Posterior vena cava (tissue), 2 donors: ENCODE data around the gene UBA7. TPM values are rescaled to one million over a fixed set of nuclear protein-coding genes. Genes with fewer than 3 reads are reported as not detected.

Experiments
- DNase-seq: peaks from one replicate; pipeline ENCODE4 v3.0.0-alpha.2; 2020; ENCODE audit warnings: low spot score
- intact Hi-C, 2 donors: fragments of 100-400 bp; cut with DNase I; formaldehyde crosslinking; loops; one replicate each; pipeline versions ENCODE4 v1.14.1 to v1.14.2; 2022 to 2023
- total RNA-seq, 2 donors: library from RNA; stranded (reverse); fragmentation: NEBNext Ultra II Directional; extraction: Animal tissue kit (Norgen Biotek cat#: 25700); gene quantifications; one replicate each; pipeline ENCODE4 v1.2.1, GENCODE V29; 2021
- donor health status: DM: yes; HTN: yes; CAD: no.
- donor health status: DM: yes; HTN: yes; CAD: no.

Gene UBA7
- total RNA-seq, 2 donors from 2014 or later, result 32.1 to 56.9 TPM

DNA sequence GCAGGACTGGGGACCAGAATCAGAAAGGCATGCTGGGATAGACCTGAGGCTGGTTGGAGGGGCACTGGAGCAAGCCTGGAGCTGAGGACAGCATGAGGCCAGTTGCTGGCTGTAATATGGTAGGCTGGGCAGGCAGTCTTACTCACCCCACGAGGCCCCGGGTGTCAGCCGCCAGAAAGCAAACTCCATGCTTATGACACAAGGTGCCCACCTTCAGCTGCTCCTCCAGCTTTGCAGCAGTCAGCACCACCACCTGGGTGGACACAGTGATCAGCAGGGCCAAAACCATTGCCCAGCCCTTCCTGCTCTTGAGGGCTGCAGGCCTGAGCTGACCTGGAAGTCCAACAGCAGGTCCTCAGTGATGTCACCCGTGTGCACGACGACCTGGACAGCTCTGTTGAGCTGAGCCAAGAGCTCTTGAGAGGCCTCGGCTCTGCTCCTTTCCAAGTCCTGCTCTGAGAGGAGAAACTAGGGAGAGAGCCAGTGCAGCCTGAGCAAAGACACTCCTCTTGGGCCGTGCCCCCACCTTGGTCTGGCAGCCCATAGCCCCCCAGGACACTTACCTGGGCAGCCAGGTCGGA, 747 bp downstream of the UBA7 start:
- DNase-seq, result no peak
- intact Hi-C loops, result loop anchor here in 1 of 2 donors (10.0 kb wide), 1 partner anchor 1918 kb away; no protein-coding TSS in a partner anchor

DNA sequence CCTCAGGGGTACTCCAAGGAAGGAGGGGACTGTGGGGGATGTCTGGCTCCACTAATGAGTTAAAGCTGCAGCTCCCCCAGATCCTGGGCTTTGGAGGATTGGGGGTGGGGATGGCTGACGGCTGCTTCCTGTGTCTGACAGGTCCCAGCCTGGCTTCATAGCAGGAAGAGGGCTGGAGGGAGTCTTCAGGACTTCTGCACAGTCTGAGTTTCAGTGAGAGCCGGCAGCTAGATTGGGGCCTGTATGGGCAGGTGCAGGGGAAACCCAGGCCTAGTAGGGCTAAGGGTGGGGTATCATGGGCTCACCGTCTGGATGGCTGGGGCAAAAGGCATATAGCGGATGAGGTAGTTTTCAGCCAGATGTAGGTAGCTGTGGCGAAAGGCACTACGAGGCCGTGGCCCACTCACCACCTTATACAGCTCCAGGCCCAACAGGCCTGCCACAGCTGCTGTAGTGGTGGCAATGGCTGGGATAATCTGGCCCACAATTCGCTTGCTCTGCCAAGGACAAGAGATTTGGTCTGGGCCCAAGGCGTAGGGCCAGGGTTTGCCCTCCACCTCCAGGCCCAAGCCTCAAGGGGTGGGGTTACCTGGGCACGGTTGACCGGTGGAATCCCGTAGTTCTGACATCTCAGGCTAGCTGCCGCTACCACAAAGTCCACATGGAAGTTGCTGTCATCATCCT, 6.2 kb downstream of the UBA7 start:
- DNase-seq, result no peak
- intact Hi-C loops, result loop anchor here in 1 of 2 donors (2.0 kb wide), 1 partner anchor 31 kb away; no protein-coding TSS in a partner anchor

DNA sequence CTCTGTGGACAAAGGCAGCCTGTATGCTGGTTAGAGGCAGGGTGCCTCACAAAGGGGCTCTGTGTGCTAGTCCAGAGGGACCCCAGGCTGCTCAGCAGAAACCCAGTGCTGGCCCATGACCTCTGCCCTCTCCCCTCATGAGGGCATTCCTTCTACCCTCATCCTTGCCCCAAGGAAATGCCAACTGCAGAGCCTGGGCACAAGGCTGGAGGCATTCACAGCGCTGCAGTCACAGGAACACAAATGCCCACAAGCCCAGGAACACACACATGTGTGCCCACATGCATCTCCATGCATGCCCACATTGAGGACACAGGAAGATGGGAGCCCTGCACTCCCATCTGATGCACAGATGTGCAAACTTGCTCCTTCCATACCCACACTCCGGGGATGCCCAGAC, 6.9 kb downstream of the UBA7 start:
- intact Hi-C loops, result loop anchor here in 1 of 2 donors (2.0 kb wide), 1 partner anchor 32 kb away; no protein-coding TSS in a partner anchor

DNA sequence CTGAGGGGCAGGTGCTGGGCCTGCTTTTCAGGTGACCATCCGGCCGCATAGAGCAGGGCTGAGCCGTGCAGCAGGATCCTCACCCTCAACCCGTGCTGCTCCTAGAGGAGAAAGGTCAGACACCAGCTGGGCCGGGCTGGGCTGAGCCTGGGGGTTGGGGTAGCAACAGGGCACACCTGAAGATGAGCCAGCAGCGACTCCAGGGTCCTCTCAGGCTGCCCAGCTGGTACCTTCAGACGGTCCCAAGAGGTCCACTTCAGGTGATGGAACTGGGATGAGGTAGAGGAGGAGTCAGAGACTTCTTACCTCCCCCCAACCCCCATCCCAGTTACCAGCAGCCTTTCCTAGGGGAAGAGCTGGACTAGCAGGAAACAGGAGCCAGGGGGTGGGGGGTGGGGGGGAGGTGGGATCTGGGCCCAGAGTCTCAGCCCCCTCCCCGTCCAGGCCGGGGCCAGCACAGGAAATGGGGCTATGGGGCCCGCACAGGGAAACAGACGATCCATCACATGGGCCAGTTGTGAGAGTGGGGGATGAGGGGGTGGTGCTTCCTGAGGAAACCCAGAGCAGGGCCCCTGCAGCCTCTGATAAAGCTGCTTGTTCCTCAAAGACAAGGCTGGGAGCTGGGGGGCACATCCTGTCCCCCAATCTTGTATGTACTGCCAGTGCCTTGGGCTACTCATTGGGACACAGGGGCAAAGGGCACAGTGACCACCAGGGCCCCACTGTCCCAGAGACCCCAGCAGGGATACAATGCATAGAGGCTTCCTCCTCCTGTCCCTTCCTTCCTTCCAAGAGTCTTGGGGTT, 7.7 kb downstream of the UBA7 start:
- DNase-seq, result no peak
- intact Hi-C loops, result loop anchor here (2.0 kb wide), 2 partner anchors 33 to 35 kb away; no protein-coding TSS in a partner anchor

More for the DNA sequence above, 6.9 kb downstream of the UBA7 start:
- no peak for DNase-seq

DNA sequence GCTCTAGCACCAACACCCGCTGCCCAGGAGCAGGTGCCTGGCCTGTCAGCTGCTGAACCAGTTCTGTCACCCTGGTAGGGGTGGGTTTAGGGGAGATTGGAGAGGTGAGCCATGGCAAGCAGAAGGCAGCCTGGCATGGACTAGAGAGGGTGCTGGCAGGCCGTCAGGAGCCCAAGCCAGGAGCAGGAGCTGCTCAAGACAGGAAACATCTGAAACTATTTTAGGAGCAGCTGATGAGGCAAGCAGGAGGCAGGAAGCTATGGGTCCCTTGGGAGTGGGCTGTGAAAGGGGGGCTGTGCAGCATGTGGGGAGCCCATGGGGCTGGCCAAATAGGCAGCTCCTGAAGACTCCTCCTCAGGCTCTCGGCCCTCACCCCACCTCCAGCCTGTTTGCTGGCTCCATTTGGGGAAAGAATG, 8.4 kb downstream of the UBA7 start:
- intact Hi-C loops, result loop anchor here in 1 of 2 donors (2.0 kb wide), 1 partner anchor 35 kb away; no protein-coding TSS in a partner anchor
- peak; percentile 90 for DNase-seq

DNA sequence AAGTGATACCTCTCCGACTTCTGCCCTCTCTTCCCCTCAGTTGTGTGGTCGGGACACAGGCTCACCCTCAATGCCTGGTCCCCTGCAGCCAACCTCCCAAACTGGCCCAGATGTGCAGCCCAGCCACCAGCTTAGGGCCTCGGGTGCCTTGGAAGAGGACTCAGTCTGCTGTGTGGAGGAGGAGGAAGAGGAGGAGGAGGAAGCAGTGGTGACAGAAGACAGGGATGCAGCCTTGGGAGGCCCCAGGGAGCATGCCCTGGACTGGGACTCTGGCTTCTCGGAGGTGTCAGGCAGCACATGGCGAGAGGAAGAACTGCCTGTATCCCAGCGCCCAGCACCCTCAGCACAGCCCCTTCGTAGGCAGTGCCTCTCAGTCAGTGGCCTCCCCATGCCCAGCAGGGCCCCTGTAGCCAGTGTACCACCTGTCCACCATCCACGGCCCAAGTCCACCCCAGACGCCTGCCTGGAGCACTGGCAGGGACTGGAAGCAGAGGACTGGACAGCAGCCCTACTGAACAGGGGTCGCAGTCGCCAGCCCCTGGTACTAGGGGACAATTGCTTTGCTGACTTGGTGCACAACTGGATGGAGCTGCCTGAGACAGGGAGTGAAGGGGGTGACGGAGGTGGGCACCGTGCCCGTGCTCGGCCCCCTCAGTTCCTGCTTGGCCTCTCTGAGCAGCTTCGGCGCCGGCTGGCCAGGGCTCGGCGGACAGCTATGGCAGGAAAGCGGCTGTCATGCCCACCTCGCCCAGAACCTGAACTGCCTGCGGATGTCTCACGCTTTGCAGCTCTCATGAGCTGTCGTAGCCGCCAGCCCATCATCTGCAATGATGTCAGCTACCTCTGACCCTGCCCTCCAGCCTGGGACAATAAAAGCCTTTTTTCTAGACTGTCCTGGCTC, 9.4 kb downstream of the UBA7 start:
- no peak for DNase-seq
- intact Hi-C loops, result loop anchor here in 1 of 2 donors (2.0 to 5.0 kb wide), 2 partner anchors 36 to 103 kb away; no protein-coding TSS in a partner anchor

DNA sequence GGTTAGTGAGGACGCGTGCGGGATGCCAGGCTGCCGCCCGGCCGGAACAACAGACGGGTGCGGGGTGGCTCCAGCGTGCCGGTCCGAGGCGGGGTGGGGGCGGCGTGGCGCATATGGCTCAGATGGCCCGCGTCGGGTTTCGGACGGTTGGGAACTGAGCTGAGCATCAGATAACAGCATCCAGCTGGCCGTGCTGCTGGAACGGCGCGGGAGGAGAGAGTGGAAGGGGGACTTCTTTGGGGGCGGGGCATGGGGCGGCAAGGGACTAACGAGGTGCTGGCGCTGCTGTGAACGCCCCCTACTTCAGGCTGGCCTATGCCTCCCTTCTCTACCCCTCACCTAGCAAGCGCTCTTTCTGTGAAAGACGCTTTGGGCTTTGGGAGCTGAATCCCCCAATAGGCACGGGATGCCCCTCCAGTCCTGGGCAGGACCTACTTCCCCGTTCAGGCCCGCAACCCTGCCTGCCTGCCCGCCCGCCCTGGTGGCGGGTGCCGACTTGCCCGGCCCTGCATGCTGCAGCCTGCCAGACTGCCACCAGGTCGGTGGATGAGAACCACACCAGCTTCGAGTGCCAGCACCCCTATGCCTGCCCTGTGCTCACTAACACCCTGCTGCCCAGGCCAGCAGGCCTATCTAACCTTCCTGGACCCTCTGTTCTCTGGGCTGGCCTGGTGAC, 10.2 kb downstream of the UBA7 start:
- intact Hi-C loops, result loop anchor here in 1 of 2 donors (2.0 to 5.0 kb wide), 2 partner anchors 37 to 104 kb away; no protein-coding TSS in a partner anchor
- DNase-seq, result no peak

DNA sequence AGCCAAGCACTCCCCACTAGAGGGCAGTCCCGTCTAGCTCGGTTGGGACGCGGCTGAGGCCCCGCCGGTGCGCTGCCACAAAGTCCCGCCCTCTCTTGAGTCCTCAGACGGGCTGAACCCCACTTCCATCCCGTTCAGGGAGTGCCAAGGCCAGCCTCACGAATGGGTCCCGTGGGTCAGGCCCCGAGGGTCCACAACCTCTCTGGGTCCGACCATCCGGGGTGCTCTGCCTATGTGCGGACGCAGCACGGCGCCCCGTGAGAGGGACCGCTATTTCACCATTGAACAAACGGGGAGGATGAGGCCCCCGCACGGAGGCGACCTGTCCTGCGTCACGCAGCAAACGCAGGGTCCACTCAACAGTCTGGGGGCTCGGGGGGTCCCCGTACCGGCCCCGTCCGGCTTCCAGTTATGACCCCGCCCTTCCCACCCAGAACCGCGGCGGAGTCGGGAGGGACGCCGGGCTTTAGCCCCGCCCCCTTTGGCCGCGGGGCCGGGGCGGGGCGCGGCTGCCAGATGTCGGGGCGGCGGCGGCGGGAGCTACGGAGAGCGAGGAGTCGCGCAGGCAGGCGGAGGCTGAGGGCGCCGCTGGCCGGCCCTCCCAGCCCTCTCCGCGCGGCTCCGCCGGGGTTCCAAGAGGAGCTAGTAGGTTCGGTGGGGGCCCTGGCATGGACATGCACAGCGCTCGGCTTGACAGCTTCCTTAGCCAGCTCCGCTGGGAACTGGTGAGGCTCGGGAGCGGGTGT, 10.9 kb downstream of the UBA7 start, which contains the start of gene INKA1:
TSS of gene INKA1 (plus strand) at position 543 of the 746 bp plus-strand sequence. CDS start at position 675, 132 bp downstream.
- intact Hi-C loops, result loop anchor here in 1 of 2 donors (5.0 kb wide), 1 partner anchor 104 kb away; no protein-coding TSS in a partner anchor
- DNase-seq, result peak; percentile 96

DNA sequence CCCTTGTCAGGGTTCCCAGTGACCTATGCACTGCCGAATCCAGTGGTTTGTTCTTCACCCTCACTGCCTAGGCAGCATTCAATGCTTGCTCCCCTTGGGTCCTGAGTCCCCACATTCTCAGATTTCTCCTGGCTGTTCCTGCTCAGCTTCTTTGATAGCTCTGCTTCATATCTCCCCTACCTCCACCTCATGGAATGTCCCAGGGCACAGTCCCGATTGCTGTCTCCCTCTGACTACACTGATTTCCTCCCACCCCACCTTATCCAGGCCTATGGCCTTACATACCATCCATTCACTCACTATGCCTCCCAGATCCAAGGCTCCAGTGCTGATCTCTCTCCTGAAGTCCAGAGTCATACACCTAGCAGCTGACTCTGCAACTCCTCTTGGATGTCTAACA, 12.6 kb downstream of the UBA7 start:
- DNase-seq, result no peak
- intact Hi-C loops, result loop anchor here in 1 of 2 donors (5.0 kb wide), 1 partner anchor 106 kb away; no protein-coding TSS in a partner anchor

DNA sequence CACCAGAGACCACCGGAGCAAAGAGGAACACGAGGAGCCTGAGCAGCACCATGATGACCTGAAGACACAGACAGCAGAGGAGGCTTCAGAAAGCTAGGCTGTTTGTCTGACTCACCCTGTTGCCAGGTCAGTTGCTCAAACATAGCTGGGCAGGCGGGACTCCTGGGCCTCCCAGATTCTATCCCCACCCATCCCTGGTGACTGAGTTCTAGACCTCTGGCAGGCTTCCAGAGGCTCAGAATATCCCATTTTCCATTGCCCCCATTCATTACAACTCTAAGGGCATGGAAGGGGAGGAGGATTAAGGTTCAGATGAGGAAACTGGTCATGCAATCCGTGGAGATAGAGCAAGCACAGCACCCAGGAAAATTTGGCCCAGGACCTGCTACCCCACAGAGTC, 14.0 kb downstream of the UBA7 start, which contains the start of gene CDHR4:
TSS of gene CDHR4 (minus strand) at position 113 of the 400 bp plus-strand sequence. CDS start at position 52, 61 bp downstream.
- intact Hi-C loops, result loop anchor here in 1 of 2 donors (5.0 kb wide), 1 partner anchor 108 kb away; no protein-coding TSS in a partner anchor
- DNase-seq, result peak; percentile 87

DNA sequence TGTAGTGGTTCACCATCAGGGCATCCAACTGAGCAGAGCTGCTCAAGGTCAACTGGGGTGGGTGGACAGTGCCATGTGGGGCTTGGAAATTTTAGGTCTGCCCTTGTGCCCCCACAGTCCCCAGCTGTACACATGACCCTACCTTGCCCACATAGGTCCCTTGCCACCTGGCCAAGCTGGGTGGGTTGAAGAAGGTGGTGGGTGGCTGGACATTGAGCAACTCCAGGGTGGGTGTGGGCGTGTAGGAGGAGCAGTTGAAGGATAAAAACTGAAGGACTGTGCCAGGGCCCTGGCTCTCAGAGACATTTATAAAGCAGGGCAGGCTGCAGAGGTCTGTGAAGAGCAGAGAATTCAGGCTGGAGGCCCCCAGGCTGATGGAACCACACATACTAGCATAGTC, 14.6 kb downstream of the UBA7 start:
- DNase-seq, result no peak
- intact Hi-C loops, result no loop called here

DNA sequence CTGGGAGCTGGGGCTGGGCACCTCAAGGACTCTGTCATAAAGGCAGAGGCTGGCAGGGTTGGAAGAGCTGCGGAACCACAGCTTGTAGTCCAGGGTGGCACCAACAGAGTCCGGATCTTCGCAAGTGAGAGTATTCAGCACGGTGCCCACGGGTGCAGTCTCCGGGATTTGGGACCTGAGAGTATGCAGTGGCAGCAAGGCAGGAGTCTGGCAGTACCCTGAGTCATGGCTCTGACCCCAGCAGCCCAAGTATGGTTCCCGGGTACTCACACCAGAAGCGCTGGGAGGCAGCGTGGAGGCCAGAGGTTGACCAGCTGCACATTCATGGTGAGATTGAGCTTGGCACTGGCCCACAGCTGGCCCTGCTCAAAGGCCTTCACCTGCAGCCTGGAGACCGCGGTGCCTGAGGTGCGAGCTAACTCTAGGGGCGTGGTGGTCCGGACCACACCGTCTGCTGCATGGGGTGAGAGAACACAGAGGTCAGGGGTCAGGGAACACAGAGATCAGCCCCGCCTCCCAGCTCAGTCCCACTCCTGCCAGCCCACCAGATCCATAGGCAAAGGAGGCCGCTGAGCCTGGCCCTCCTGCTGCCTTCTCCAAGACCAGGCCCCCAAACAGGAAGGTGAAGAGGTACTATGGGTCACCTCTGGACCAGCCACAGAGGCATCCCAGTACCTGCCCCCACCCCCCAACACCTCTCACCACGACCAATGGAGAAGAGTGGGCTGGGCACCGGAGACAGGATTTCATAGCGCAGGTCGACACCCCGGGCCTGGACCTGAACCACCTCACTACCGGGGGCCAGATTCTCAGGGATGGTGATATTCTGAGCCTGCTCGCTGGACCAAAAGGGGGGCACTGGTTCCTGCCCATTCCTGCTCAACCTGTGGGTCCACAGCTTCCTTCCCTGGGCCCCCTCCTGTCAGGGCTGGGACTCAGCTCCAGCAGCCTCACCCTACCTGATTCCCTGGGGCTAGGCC, 18.5 kb downstream of the UBA7 start:
- peak; percentile 62 for DNase-seq
- intact Hi-C loops, result no loop called here

DNA sequence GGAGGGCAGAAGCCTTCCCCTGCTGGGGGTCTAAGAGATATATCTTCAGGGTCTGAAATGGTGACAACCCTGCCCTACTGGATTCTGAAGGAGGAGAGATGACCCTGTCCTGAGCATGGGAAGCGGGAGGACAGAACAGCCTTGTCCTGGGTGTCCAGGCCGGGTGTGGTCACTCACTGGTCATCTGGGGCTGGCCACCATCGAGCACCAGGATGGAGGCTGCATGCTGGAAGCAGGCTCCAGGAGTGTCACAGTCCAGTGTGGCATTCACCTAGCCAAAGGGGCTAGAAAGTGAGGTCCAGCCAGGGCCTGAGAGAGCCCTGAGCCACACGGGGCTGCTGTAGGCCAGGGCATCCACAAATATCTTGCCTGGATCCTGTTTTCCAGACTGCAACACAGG, 19.3 kb downstream of the UBA7 start:
- peak; percentile 51 for DNase-seq

DNA sequence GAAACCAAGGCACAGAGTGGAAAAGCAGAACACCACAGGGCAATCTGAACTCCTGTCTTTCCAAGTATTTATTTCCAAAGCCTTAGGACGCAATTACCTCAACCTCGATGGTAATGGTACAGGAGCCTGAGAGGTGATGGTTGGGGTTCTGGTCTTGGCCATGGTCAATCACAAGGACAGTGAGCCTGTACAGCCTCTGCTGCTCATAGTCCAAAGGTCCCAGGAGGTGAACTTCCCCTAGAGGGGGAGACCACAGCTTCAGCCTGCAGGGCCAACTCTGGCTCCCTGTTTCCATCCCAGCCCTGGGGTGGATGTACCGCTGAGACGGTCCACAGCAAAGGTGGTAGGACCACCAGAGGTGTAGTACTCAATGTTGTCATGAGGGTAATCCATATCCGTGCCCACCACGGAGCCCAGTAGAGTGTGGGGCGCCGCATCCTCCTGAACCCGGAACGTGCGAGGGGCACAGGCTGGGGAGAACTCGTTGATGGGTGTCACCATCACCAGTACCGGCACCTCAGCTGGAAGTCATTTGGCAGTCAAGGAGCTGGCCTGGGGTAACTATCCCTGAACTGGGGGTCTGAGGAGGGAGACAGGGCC, 20.2 kb downstream of the UBA7 start:
- peak; percentile 62 for DNase-seq
- intact Hi-C loops, result no loop called here

More for the DNA sequence above, 19.3 kb downstream of the UBA7 start:
- intact Hi-C loops, result no loop called here

DNA sequence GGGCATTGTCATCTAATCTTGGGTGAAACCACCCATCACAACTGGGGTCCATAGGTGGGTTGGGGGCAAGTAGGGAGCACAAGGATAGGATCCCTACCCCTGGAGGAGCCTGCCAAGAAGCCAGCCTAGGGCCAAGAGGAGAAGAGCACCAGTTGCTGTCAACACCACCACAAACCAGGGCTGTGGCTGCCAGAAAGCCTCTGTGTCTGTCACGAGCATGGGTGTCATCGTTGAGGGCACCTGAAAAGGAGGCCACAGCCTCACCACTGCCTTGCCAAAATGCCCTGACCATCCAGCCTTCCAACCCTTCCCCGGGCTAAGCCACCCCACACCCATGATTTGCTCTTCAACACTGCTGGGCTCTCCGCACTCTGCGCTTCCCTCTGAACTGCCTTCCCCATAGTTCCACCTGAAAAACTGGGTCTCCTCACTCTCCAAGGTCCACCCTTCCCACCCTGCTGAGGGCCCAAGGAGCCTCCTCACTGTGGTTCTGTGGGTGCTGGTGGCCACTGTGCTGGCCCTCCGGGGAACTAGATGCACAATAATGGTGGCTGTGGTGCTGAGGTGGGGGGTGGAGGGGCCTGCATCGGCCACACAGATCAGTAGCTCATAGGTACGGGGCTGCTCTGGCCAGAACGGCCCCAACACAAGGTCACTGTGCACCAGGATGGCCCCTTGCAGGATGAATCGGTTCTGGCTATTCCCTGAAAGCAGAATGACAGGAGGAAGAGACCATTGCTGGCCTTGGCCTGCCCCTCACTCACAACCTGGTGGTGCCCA, 21.2 kb downstream of the UBA7 start:
- DNase-seq, result peak; percentile 52
- intact Hi-C loops, result no loop called here
